Fibroblast of lung (primary cell): ENCODE results near the gene TMEM131L.

Source experiments
- EZH2 ChIP-seq: IDR thresholded peaks from 2 replicates; pipeline ENCODE4 v1.5.1; 2012; ENCODE audit warnings: low read length, control low read depth, mild to moderate bottlenecking; ENCODE audit errors: missing control alignments
- TF ChIP-seq, protein P1 (sequence below), 2 donors: IDR thresholded peaks in 1 of 2; conservative IDR thresholded peaks in 1 of 2; 1 replicate in 1 of 2; 2 replicates in 1 of 2; pipeline ENCODE4 v1.5.1; 2011 to 2012; ENCODE audit warnings: low read length in 2 of 2, control low read depth in 1 of 2, inconsistent platforms in 1 of 2, low read depth in 1 of 2, mild to moderate bottlenecking in 1 of 2

DNA sequence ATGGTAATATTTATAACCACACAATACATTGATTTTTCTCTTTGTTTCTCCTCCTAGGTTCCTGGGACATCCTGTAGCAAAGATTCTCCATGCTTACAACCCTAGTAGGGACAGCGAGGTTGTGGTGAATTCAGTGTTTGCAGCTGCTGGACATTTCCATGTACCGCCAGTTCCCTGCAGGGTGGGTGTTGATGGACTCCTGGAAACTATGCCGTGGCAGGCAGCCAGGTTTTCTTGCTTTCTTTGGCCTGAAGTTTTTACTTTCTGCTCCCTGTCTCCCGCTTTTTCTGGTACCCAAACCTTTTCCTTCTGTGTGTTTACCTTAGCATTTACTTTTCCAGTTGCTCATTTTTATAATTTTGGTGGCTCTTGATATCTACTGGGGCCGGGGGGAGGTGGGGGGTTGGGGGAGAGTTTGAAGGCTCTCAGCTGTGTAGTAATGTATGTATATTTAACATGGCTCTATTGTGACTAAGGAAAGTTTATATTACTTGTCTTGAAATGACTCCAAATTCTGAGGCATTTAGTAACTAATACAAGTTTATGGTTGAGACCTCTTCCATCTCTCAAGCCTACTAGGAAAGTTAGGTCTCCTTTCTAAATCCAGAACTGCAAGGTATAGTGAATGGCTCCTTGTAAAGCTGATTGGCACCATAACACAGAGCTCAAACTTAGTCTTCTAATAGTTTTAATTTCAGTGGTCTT lies 89.7 kb downstream of the TMEM131L start:
- TF ChIP-seq, protein P1, sequence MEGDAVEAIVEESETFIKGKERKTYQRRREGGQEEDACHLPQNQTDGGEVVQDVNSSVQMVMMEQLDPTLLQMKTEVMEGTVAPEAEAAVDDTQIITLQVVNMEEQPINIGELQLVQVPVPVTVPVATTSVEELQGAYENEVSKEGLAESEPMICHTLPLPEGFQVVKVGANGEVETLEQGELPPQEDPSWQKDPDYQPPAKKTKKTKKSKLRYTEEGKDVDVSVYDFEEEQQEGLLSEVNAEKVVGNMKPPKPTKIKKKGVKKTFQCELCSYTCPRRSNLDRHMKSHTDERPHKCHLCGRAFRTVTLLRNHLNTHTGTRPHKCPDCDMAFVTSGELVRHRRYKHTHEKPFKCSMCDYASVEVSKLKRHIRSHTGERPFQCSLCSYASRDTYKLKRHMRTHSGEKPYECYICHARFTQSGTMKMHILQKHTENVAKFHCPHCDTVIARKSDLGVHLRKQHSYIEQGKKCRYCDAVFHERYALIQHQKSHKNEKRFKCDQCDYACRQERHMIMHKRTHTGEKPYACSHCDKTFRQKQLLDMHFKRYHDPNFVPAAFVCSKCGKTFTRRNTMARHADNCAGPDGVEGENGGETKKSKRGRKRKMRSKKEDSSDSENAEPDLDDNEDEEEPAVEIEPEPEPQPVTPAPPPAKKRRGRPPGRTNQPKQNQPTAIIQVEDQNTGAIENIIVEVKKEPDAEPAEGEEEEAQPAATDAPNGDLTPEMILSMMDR (conservative IDR thresholded peaks at IDR 0.05 in 1 of 2, IDR thresholded peaks at IDR 0.05 in 1 of 2; ENCODE audit: low read depth in 1 of 2, low read length in 2 of 2), result no peak
- TF ChIP-seq EZH2, result no peak
